GM18502 (cell line): ENCODE data around the gene TTLL10.
"Not testable (repeated sequence)": the region's sequence is repeated elsewhere in the genome, so short reads cannot be mapped to it uniquely, and the experiment has no call there.

Source experiments
- ATAC-seq: cut with Tn5 transposase; IDR thresholded peaks from one replicate; pipeline ENCODE4 v1.9.1; 2021; ENCODE audit warnings: mild to moderate bottlenecking; ENCODE audit not compliant: unreplicated experiment, poor library complexity

The TTLL10 gene

GRCh38 chr1:1169429-1170214 lies 4.1 kb upstream of the TTLL10 start:
- ATAC-seq: no peak

GRCh38 chr1:1170215-1171091 lies 3.2 kb upstream of the TTLL10 start:
- no peak for ATAC-seq

- ATAC-seq: no peak
Measured at GRCh38 chr1:1171161-1171545, 2.5 kb upstream of the TTLL10 start.

GRCh38 chr1:1171546-1172340 lies 1.9 kb upstream of the TTLL10 start:
- no peak for ATAC-seq

- ATAC-seq: no peak
Measured at GRCh38 chr1:1173061-1173792, 453 bp upstream of the TTLL10 start.

GRCh38 chr1:1175221-1176062 lies 1.8 kb downstream of the TTLL10 start:
- no peak for ATAC-seq

GRCh38 chr1:1176063-1176761 lies 2.5 kb downstream of the TTLL10 start:
- not testable (repeated sequence) for ATAC-seq

- no peak for ATAC-seq
Measured at GRCh38 chr1:1176931-1177330, 3.3 kb downstream of the TTLL10 start.

- ATAC-seq: no peak
Measured at GRCh38 chr1:1177452-1178206, 3.9 kb downstream of the TTLL10 start.

GRCh38 chr1:1178794-1179331 lies 5.2 kb downstream of the TTLL10 start:
- no peak for ATAC-seq

- ATAC-seq: no peak
Measured at GRCh38 chr1:1179346-1179982, 5.8 kb downstream of the TTLL10 start.

- ATAC-seq: no peak
Measured at GRCh38 chr1:1179983-1180861, 6.5 kb downstream of the TTLL10 start.

- no peak for ATAC-seq
Measured at GRCh38 chr1:1181129-1181937, 7.7 kb downstream of the TTLL10 start.

GRCh38 chr1:1181938-1182410 lies 8.3 kb downstream of the TTLL10 start:
- no peak for ATAC-seq

GRCh38 chr1:1182491-1183220 lies 9.0 kb downstream of the TTLL10 start:
- no peak for ATAC-seq
